Thymus (tissue), 11 donors: Measurements from ENCODE around the gene ORM2. TPM values are rescaled to one million over a fixed set of nuclear protein-coding genes. Genes with fewer than 3 reads are reported as not detected.

Source experiments
- DNase-seq, 9 donors: peaks; one replicate each; pipeline ENCODE4 v3.0.0-alpha.2; 2013; ENCODE audit warnings: low spot score in 9 of 9, low read depth in 6 of 9, missing footprints in 1 of 9
- H3K27ac ChIP-seq, 2 donors: one replicate each; pipeline ENCODE4 v1.5.1; 2013; ENCODE audit warnings: control low read depth in 1 of 2, low read depth in 1 of 2, low read length in 1 of 2, mild to moderate bottlenecking in 1 of 2, moderate library complexity in 1 of 2
- H3K27me3 ChIP-seq, 2 donors: one replicate each; pipeline ENCODE4 v1.5.1; 2013; ENCODE audit warnings: low read length in 1 of 2; ENCODE audit not compliant: control insufficient read depth in 2 of 2, insufficient read depth in 1 of 2
- H3K36me3 ChIP-seq, 2 donors: one replicate each; pipeline ENCODE4 v1.5.1; 2013; ENCODE audit warnings: low read length in 1 of 2, mild to moderate bottlenecking in 1 of 2, moderate library complexity in 1 of 2; ENCODE audit not compliant: control insufficient read depth in 2 of 2, insufficient read depth in 2 of 2
- H3K4me1 ChIP-seq, 2 donors: one replicate each; pipeline ENCODE4 v1.5.1; 2013; ENCODE audit warnings: low read length in 2 of 2; ENCODE audit not compliant: control insufficient read depth in 2 of 2, insufficient read depth in 2 of 2
- H3K4me3 ChIP-seq, 2 donors: one replicate each; pipeline ENCODE4 v1.5.1; 2013; ENCODE audit warnings: low read length in 2 of 2, control low read depth in 1 of 2, mild to moderate bottlenecking in 1 of 2
- H3K9me3 ChIP-seq, 2 donors: one replicate each; pipeline ENCODE4 v1.5.1; 2013; ENCODE audit warnings: low read length in 1 of 2, mild to moderate bottlenecking in 1 of 2; ENCODE audit not compliant: control insufficient read depth in 2 of 2, insufficient read depth in 1 of 2
- WGBS: extraction: QIAGEN DNeasy Blood & Tissue Kit; methylation state at CpG from one replicate; pipeline ENCODE4 v1.1.7; 2013; 5-methylcytosine and 5-hydroxymethylcytosine counted together
- polyA plus RNA-seq: library from polyadenylated mRNA; stranded (reverse); fragments of 200-250 nt; gene quantifications from one replicate; pipeline ENCODE4 v1.2.3, GENCODE V29; 2013
- total RNA-seq: library from RNA; stranded (reverse); fragments of 120-200 nt; gene quantifications from one replicate; pipeline ENCODE4 v1.2.4, GENCODE V29; 2013
- donor health status: healthy.

Gene ORM2
- total and polyA plus RNA-seq, 2 donors: 0.38 to 1.1 TPM

DNA sequence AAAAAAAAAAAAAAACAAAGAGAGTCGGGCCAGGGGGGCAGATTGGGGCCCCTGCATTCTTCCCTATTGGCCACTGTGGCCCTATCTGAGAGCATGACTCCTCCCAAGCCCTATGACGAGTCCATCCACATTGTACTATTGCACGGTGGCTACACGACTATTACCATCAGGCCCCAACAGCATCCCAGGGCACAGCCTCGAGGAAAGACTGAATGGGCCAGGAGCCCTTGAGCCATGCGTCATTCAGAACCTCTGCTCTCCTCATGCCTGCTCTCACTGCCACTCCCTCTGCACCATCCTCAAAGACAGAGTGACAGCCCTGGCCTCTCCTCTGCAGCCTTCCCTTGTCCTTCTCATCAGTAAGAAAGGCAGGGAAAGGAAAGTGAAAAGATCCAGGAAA is 26.9 kb upstream of the ORM2 start:
- no peaks in the 10 kb centered on the region for H3K9me3 ChIP-seq
- no peak overlapping the region for H3K4me3 ChIP-seq
- no peak overlapping the region for H3K27ac ChIP-seq
- WGBS: 94% methylated on average over 6 of the region's 6 CpGs
- H3K36me3 ChIP-seq: no peaks in the 10 kb centered on the region
- H3K4me1 ChIP-seq: no peaks in the 10 kb centered on the region
- no peaks in the 10 kb centered on the region for H3K27me3 ChIP-seq
- no peak for DNase-seq

DNA sequence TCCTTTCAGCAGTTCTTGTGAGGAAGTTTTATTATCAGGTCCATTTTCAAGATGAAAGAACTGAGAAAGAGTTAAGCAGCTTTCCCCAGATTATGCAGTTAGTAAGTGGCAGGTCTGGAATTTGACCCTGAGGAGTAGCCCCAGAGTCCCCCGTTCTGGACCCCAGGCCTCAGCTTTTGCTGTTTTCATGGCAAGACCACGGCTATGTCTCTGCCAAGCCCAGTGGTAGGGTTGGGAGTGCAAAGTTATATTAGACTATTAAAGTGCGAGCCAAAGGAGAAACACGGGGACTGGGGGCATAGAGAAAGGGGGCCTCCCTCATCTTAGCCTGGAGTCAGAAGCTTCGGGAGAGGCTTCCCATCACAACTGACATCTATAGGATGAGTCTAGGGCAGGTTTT is 26.1 kb upstream of the ORM2 start:
- no peak overlapping the region for H3K27ac ChIP-seq
- H3K4me3 ChIP-seq: no peak overlapping the region
- no peaks in the 10 kb centered on the region for H3K4me1 ChIP-seq
- DNase-seq: no peak
- WGBS: 87% methylated on average over 5 of the region's 5 CpGs
- no peaks in the 10 kb centered on the region for H3K9me3 ChIP-seq
- H3K27me3 ChIP-seq: no peaks in the 10 kb centered on the region
- H3K36me3 ChIP-seq: no peaks in the 10 kb centered on the region

DNA sequence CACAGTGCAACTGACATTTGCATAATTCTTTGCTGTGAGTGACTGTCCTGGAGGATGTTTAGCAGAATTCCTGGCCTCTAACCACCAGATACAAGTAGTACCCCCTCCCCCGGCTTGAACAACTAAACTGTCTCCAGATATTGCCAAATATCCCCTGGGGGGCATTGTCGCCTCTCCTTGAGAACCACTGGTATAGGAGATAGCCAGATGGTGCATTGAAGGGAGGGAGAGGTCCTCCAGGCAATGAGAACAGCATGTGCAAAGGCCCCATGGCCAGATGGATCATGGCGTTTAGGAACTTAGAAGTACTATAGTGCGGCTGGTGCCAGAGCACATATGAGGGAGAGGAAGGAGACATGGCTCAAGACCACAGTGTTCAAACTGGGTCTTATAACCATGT is 25.7 kb upstream of the ORM2 start:
- Histone ChIP-seq H3K4me3 (no peak overlapping the region), H3K36me3 (no peaks in the 10 kb centered on the region), H3K9me3 (no peaks in the 10 kb centered on the region), H3K27ac (no peak overlapping the region), H3K4me1 (no peaks in the 10 kb centered on the region), H3K27me3 (no peaks in the 10 kb centered on the region)
- 96% methylated on average over 4 of the region's 4 CpGs for WGBS
- DNase-seq: no peak

DNA sequence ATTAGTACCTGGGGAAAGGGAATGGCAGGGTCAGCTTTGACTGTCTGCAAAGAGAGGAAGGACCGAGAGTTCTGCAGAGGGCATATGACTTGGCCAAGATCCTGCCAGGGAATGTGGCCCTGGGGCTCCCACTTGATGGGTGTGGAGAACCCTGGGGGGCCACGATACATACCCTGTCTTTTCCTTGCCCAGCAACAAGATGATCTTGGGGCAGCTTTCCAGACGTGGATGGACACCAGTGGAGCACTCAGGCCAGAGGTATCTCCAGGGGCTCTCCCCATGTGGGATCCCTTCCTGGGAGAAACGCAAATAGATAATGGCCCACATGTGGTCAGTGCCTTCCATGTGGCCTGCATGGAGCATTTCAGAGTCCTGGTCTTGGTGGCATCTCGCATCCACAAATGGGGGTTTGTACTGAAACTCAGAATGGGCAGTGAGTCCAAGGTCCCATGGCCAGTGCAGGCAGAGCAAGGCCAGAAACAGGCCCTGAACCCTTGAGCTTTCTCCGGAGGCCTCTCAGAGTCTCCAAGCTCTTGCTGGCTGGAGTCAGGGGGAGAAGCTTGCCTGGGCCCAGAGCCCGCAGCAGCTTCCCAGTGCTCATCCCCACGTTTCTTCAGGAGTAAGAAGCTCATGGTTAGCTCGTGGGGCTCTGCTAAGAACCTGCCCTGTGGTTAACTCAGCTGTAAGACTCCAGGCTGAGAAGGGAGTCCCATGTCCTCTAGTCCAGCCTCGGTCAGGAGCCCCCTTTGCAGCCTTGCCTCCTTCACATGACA is 25.1 kb upstream of the ORM2 start:
- H3K36me3 ChIP-seq: no peaks in the 10 kb centered on the region
- H3K4me1 ChIP-seq: no peaks in the 10 kb centered on the region
- DNase-seq: no peak
- WGBS: 96% methylated on average over 10 of the region's 10 CpGs
- H3K27ac ChIP-seq: no peak overlapping the region
- no peaks in the 10 kb centered on the region for H3K27me3 ChIP-seq
- no peaks in the 10 kb centered on the region for H3K9me3 ChIP-seq
- no peak overlapping the region for H3K4me3 ChIP-seq

DNA sequence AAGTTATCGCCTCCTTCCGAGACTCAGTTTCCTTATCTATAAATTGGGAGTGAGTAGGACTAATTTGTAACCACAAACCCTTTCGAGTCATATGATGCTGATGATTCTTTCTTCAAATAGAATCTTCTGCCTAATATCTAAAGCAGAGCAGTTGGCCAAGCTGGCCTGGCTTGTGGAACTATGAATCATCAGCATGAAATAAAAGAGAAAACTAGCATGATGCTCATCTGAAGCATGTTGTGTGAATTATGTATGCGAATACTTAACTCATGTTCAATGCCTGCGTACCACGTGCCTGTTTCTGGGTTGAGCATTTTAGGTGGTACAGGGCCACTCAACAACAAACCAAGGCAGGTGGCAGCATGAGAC is 21.8 kb upstream of the ORM2 start:
- no peak for DNase-seq
- H3K36me3 ChIP-seq: no peaks in the 10 kb centered on the region
- no peaks in the 10 kb centered on the region for H3K4me1 ChIP-seq
- no peaks in the 10 kb centered on the region for H3K27me3 ChIP-seq
- H3K27ac ChIP-seq: no peak overlapping the region
- no peak overlapping the region for H3K4me3 ChIP-seq
- 96% methylated on average over 6 of the region's 6 CpGs for whole genome bisulfite sequencing
- H3K9me3 ChIP-seq: no peaks in the 10 kb centered on the region

DNA sequence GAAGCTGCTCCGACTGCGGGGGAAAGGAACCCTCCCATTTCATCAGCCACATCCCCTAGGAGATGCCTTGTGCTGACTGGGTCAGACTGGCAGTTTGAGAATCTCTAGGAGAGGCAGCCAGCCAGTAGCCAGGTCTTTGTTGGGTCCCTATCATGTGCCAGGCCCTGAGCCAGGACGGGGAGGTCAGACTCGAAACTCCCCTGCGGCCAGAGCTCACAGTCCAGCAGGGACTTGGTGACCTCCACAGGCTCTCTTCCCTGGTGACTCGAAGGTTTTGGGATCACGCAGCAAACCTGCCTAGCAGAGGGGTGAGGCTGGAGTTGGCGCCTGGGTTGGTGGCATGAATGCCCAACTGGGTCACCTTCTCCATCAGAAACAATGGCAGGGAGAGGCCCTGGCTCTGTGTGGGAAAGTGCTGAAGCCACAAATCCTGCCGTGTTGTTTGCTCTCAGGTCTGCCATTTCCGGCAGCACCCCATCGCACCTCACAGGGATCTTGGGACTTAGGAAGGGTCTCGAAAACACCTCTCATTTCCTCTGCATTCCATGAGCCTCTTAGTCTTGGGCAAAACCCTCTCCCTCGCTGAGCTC is 21.2 kb upstream of the ORM2 start:
- DNase-seq: no peak
- Histone ChIP-seq H3K27ac (no peak overlapping the region), H3K4me3 (no peak overlapping the region), H3K36me3 (no peaks in the 10 kb centered on the region), H3K27me3 (no peaks in the 10 kb centered on the region), H3K9me3 (no peaks in the 10 kb centered on the region), H3K4me1 (no peaks in the 10 kb centered on the region)
- WGBS: 92% methylated on average over 13 of the region's 13 CpGs

DNA sequence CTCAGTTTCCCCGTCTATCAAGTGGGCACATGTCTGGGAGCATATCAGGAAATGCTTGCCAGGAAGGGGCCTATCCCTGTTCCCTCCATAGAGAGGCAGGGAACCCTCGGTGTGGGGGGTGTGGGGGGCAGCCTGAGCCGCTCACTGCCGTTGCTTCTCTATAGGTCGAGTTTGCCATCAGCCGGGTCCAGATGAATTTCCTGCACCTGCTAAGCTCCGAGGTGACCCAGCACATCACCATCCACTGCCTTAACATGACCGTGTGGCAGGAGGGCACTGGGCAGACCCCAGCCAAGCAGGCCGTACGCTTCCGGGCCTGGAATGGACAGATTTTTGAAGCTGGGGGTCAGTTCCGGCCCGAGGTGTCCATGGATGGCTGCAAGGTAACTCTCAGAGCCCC is 20.6 kb upstream of the ORM2 start:
- Histone ChIP-seq H3K4me3 (no peak overlapping the region), H3K27ac (no peak overlapping the region), H3K4me1 (no peaks in the 10 kb centered on the region), H3K36me3 (no peaks in the 10 kb centered on the region), H3K27me3 (no peaks in the 10 kb centered on the region), H3K9me3 (no peaks in the 10 kb centered on the region)
- WGBS: 96% methylated on average over 13 of the region's 13 CpGs
- DNase-seq: no peak

DNA sequence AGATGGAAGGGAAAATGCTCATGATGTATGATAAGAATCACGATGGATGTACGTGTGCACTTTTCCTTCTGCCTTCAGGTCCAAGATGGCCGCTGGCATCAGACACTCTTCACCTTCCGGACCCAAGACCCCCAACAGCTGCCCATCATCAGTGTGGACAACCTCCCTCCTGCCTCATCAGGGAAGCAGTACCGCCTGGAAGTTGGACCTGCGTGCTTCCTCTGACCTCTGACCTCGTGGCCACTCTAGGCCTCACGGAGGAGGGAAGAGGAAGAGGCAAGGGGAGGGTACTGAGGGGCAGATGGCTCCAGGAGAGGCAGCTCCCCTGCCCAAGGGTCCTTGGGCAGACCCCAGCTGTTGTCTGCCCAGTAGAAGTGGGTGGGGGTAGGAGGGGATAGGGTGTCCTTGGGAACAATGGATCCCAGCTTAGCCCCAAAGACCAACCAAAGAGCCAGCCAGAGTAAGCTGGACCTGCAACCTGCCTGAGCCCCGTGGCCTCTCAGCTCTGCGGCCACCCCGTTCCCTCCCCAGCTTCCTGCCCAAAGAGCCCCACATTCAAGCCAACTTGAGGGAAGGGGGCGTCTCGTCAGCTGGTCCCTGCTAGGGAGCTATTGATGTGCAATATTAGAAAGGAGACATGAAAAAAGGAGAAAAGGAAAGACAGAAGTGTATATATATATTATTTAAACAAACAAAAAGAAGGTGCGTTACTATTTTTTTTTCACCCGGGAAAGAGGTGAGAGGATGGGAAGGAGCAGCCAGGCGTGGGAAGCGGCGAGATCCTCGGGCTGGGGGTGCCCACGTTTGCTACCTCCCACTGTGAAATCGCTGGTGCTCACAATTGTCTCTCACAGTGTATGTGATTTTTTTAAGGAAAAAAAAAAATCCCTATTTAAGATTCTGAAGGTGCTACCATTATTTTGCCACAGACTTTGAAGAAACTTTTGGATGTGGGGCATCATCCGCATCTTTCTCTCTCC is 18.9 kb upstream of the ORM2 start:
- no peak overlapping the region for H3K27ac ChIP-seq
- no peaks in the 10 kb centered on the region for H3K9me3 ChIP-seq
- no peak overlapping the region for H3K4me3 ChIP-seq
- no peaks in the 10 kb centered on the region for H3K4me1 ChIP-seq
- H3K36me3 ChIP-seq: no peaks in the 10 kb centered on the region
- no peaks in the 10 kb centered on the region for H3K27me3 ChIP-seq
- 91% methylated on average over 22 of the region's 22 CpGs for WGBS
- DNase-seq: no peak
